Spleen (tissue), 7 donors: ENCODE measurements around the gene NRSN2.

ENCODE experiments used
- POLR2AphosphoS5 ChIP-seq, 3 donors: sonication (generic); formaldehyde crosslinking; IDR thresholded peaks; one replicate each; pipeline ENCODE4 v1.5.1; 2017; ENCODE audit warnings: antibody characterized with exemption in 3 of 3
- TF ChIP-seq, protein P1 (sequence below), 11 experiments: fragments of 200-600 bp in 7 of 11; fragments of 450-650 bp in 4 of 11; sonication (generic) in 4 of 11; IDR thresholded peaks in 8 of 11; conservative IDR thresholded peaks in 3 of 11; 1 replicate in 7 of 11; 2 replicates in 4 of 11; pipeline versions ENCODE4 v1.4.0 to v1.8.0; 2016 to 2021; ENCODE audit warnings: antibody characterized with exemption in 11 of 11, inconsistent platforms in 4 of 11, mild to moderate bottlenecking in 1 of 11
- donor health status: DM: no; HTN: no; CAD: no; lungs with moderate emphysema.
- donor health status: DM: no; HTN: no; CAD: no.
- donor health status: DM: no; HTN: no; CAD: no.

DNA sequence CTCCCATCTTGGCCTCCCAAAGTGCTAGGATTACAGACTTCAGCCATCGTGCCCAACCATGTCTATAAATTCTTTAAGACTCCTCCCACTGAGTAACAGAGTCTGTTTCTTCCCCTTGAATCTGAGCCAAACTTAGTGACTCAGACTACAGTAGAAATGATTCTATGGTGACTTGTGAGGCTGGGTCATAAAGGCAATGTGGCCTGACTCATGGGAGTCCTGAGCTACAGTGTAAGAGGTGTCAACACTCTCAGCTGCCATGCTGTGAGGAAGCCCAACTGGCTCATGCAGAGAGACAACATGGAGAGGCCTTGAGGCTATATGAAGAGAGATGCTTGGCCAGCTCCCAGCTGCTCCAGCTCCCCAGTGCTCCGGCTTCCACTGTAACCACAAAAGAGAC lies 5.2 kb upstream of the NRSN2 start:
- TF ChIP-seq, protein P1, sequence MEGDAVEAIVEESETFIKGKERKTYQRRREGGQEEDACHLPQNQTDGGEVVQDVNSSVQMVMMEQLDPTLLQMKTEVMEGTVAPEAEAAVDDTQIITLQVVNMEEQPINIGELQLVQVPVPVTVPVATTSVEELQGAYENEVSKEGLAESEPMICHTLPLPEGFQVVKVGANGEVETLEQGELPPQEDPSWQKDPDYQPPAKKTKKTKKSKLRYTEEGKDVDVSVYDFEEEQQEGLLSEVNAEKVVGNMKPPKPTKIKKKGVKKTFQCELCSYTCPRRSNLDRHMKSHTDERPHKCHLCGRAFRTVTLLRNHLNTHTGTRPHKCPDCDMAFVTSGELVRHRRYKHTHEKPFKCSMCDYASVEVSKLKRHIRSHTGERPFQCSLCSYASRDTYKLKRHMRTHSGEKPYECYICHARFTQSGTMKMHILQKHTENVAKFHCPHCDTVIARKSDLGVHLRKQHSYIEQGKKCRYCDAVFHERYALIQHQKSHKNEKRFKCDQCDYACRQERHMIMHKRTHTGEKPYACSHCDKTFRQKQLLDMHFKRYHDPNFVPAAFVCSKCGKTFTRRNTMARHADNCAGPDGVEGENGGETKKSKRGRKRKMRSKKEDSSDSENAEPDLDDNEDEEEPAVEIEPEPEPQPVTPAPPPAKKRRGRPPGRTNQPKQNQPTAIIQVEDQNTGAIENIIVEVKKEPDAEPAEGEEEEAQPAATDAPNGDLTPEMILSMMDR (IDR thresholded peaks at IDR 0.05 in 8 of 11, conservative IDR thresholded peaks at IDR 0.05 in 3 of 11): no peak
- TF ChIP-seq POLR2AphosphoS5 (IDR thresholded peaks at IDR 0.05): no peak
